NCI-H446 treated with DMSO at 0.1 percent for 48 hours (cell line): ENCODE measurements around the gene SYT1.

Source experiments
- DNase-seq: peaks from one replicate; lab custom pipeline; 2025; lab: John Stamatoyannopoulos, UW

Gene SYT1

DNA sequence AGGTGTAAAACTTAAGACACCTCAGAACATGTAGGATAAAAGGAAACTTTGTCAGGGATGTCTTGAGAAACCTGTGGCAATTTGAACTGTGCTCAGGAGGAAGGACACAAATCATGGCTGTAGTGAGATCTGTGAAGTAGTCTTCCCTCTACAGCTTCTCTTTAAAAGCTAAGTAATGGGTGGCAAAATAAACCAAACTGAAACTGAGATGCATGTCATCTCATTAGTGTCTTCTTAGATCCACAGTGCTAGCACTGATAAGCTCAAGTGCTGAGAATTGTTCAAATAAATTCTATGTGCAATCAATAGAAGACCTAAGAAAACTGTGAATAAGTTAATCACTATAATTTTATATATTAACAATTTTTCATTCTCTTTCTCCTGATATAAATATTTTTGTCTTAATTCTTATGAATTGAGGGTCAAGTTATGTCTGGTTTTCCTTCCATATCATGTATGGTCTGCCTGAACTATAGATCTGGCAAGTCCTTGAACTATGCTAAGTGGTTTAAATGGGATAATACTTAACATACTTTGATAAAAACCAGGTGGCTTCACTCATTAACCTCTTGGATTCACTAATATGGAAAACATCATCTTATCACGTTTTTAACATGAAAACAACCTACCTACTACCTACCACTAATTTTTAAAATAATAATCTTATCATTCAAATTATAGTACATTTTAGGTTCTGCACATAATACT lies 27.2 kb downstream of the SYT1 start:
- no peak for DNase-seq

DNA sequence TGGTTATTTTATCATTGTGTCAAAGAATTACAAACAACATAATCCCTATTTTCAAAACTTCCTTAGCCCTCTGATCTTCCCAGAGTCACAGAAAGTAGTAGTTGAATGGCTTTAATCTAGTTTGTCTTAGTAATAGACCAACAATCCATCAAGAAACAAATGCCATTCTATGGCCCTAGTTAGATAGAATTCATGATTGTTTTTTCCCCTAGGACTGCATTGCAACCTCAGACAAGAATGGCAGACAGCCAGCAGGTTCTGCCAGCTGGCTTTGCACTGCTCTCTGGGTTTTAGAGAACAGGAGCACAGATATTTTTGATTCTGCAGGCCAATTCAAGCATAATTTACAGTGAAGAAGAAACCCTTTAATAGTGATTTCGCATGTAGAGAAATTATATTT lies 33.8 kb downstream of the SYT1 start:
- DNase-seq: peak; percentile 90

DNA sequence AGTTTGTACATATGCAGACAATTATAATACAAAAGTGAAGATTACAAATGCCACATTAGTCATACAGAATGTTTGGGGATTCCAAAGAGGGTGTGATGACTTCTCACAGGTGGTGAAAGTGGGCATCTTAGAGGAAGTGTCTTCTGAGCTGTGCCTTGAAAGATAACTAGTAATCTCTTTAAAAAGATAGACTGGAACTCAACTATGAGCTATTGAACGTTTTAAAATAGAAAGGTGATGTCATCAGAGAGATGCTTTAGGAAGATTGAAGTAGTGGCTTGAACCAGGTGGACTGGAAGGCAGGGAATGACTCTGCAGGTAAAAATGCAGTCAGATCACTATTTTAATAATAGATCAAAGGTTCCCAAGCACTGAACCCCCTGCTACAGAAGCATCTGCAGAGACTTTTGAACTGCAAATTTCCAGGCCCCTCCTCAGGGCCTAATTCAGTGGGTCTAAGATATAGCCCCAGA lies 50.3 kb downstream of the SYT1 start:
- DNase-seq: no peak

DNA sequence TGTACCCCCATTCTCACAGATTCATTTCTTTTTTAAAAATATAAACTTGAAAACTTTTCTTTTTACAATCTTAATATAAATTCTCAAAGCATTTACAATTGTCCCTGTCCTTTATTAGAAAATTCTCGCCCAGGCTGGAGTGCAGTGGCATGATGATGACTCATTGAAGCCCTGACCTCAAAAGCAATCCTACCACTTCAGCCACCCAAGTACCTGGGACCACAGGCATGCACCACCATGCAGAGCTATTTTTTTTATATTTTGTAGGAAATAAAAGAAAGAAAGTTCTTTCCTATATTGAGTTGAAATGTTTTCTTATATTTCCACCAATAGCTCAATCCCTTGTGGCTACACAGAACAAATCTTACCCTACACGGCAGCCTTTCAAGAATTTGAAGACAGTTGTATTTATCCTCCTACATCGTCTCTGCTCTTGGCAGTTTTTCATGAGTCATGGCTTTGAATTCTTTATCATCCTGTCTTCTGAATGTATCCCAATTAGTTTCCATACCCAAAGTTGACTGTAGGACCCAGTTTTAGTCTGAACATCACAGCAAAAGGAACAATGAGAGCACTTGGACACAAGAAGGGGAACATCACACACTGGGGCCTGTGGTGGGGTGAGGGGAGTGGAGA lies 52.4 kb downstream of the SYT1 start:
- no peak for DNase-seq

DNA sequence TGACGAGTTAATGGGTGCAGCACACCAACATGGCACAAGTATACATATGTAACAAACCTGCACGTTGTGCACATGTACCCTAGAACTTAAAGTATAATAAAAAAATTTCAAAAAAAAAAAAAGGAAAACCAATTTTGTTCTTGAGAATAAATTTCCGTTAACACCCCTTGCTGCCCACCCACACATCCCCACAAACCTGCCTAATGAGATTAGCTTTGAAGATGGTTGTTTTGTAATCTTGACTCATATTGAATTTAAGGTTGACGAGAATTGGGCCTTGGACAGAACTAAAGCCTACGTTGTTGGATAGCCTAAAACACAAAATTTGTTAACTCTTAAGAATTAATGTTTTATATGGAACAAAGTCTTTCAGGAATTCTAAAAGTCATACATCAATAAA lies 52.9 kb downstream of the SYT1 start:
- DNase-seq: no peak

DNA sequence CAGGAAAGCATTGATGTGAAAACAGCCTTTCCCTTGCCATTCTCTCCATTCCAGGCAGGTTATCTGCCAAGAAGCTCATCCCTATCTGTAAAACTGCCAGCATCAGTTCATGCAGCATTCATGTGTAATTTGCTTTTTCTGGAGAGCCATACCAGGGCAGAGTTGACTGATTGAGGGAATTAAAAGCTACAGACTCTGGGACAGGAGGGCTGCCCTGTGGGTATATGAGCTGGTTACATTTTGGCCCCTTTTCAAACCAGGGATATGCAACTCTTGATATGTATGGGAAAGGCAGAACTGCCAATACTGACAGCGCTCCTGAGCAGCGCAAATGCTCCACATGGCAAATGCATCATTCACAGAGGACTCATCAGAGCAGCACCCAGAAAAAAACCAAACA lies 53.7 kb downstream of the SYT1 start:
- peak; percentile 98 for DNase-seq

DNA sequence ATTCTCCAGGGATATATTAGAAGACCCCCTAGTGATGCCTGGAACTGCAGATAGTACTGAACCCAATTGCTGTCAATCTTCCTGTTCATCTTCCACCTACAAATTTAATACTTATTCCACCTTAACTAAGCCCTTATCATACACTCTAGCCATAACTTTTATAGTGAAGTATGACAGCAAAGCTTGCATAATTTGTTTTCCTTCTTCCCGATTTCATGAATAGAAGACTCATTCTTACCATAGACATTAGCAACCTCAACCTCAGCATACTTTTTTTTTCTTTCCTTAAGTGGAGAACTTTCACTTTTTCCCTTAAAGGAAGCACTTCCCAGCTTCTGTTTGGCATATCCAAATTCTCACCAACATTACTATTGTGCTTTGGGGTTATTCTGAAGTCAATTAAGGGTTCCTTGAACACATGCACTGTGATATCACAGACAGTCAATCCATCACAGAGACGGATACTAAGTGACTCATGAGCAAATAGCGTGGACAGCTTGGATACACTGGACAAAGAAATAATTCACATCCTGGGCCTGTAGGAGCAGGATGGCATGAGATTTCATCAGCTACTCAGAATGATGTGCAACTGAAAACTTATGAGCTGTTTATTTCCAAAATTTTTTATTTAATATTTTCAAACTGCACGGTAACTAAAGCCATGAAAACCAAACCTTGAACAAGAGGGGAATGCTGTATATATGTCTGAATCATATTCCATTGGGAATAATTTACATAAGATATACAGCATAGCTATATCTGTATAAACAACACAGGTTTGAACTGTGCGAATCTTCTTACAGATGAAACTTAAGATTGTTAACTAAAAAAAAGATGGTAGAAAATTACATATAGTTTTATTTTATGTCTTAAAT lies 63.9 kb downstream of the SYT1 start:
- DNase-seq: peak; percentile 11

DNA sequence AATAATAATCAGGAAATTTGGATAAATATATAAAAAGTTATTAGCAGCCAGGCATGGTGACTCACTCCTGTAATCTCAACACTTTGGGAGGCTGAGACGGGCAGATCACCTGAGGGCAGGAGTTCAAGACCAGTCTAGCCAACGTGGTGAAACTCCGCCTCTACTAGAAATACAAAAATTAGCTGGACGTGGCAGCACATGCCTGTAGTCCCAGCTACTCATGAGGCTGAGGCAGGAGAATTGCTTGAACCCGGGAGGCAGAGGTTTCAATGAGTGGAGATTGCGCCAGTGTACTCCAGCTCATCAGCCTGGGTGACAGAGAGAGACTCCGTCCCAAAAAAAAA lies 64.5 kb downstream of the SYT1 start:
- no peak for DNase-seq

DNA sequence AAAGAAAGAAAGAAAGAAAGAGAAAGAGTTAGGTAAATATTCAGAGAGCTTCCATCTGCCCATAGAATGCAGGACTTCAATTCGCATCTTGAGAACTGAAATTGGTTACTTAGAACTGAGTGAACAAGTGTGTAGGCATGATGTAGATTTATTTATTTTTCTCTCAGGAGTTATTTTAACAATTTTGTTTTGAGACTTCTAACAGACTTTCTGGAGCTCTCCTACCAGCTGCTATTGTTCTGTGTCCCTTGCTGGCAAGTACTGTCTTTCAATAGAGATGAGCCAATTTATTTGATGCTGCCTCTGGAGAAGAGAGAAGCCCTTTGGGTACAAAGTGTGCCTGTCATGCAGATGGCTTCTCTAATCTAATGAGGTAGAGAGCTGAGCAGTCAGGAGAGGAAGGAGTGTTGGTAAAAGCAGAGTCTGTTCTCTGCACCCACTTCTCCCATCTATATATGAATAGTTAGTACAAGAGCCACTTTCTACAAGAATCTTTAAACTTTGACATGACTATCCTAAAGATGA lies 67.0 kb downstream of the SYT1 start:
- peak; percentile 23 for DNase-seq

DNA sequence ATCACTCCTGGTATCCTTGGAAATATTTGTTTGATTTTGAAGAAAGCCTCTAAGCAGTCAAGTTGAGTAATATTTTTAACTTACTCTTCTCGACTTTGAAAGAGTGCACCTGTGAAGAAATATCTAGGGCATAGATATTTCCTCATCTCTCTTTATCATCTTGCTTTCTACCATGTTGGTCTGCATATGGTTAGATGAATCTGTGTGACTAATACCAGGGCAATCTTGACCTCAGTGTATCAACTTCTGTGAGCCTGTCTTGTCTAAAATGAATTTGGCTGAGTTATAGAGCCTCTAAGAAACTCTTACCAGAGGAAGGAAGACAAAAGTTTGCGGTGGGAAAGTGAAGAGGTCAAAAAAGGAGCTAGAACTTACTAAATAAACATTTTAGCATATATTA lies 68.4 kb downstream of the SYT1 start:
- DNase-seq: no peak

DNA sequence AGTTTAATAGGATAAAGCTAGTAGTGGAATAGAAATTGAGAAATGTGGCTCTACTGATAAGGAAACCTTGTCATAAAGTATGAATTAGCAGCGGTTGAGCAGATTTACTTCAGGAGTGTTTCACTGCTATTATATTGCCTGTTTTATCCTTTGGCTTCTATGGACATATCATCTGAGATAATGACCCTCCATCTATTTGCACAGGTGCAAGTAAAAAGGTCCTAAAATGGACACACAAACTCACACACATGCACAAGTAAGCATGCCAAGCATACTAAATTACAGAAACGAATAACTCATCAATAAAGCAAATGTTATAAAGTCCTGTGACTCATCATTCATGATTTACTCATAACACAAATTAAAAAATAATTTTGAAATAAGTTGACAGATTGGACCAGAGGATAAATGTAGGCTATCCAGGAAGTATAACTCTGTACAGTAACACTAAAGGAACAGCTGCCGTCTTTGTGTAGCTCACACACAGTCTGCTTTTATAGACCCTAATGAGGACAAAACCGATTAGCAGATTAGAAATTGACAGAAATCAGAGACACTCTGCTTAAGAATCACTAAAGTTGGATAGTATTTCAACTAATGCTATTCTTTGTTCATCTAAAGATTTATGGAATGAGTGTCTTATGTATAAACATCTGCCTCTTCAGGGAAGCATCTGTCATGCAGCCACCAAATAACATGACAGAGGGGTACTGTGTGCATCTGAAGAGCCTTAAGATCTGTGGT lies 73.9 kb downstream of the SYT1 start:
- DNase-seq: peak; percentile 83

DNA sequence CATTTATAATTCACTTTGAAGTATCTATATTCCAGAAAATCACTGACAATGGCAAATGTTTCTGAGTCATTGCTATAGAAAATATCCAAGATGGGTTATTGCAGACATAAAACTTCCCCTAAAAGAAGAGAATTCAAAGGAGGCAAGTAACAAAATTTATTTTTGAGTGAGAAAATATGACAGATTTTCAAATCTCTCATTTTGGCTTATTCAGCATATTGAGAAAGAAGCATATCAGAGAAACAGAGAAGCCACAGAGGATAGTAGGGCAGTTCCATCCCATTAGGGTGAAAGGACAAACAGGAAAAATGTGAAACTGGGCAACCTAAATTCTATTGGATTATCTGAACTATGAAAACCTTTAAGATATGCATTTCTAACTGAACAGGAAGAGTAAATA lies 85.0 kb downstream of the SYT1 start:
- no peak for DNase-seq

DNA sequence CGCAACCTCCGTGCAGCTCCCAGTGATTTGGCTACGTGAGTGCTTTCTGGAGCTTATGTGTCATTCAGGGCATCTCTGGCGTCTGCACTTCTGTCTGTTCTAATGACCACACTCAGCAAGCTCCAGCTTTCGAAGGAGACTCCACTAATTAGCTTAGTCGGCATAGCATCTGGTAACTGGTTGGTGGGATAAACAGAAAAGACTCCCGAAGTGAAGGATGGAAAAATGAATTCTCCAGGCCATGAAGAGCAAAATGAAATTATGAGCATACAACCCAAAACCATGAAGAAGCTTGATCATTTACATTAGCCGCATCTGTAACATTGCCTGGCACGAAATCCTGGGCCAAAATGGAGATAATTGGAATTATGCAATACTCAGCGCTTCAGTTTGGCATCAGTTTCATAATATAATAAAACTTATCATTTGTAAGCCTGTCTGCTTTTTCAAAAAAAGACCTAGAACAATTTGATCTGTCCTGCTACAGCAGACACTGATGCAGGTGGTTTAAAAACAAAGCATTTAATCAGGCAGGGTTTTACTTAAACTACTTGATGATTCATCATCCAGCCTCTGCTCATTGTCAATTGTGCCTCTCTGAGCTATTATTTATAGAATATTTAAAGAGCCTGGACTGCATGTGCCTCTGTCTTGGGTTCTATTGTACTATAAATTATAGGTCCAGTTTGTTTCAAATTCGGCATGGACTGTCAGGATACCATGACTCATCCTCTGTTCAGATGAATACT lies 87.4 kb downstream of the SYT1 start:
- DNase-seq: peak; percentile 94

DNA sequence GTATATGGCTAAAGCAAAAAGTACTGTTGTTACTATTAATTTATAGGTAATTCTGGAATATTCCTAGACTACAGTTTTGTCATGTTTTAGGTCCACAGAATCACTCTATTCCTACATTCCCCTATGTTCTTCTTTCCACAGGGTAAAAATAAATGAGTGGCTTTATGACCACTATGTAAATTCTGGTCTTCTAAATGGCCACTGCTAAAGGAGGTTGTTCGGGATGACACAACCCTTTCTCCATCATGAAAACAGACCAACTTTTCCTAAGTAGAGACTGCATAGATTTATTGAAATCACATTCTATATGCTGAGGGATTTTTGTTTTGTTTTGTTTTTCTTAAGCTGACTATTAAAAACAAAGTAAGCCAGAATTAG lies 88.0 kb downstream of the SYT1 start:
- no peak for DNase-seq

DNA sequence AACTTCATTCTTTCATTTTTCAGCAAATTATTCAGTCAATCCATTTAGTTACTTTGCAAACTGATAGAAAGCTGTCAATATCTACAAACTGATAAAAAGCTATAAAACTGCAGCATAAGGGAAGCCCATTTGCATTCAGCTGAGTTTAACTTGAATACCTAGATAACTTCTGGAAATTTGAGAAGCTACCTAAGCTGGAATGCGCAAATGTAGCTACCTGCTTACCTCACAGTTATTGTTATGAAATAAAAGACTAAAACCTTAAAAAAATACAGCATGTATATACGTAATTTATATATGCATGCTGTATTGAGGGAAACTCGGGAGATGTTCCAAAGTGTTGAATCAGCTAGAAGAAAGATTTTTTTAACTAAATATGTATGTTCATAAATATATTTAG lies 94.4 kb downstream of the SYT1 start:
- no peak for DNase-seq

DNA sequence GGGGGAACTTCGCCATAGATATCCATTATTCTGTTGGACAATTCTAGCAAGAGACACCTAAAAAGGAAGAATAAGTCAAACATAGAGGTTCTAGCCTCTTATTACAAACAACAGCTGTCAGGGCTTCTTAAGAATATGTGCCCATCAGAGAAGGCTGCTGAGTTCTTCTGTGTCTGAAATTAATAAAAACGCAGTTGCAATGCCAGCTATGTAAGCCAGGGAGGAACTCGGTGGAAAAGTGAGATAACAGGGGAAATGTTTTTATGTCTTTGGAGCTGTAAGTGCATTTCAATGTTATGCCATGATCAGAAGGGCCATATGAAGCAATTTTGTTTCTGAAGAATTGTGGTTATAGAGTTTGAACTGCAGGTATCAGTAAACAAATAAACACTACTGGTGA lies 95.0 kb downstream of the SYT1 start:
- DNase-seq: no peak

DNA sequence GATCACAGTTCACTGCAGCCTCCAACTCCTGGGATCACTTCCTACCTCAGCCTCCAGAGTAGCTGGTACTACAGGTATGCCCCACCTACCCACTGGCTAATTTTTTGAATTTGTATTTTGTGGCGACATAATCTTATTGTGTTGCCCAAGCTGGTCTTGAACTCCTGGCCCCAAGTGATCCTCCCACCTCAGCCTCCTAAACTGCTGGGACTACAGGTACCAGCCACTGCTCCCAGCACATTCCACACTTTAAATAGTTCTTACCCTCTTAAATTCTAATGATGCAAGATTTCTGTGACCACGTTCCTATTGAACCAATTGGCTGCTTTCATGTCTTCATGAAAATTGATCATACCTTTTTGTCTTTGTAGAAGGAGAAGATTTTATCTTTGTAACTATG lies 96.6 kb downstream of the SYT1 start:
- no peak for DNase-seq

DNA sequence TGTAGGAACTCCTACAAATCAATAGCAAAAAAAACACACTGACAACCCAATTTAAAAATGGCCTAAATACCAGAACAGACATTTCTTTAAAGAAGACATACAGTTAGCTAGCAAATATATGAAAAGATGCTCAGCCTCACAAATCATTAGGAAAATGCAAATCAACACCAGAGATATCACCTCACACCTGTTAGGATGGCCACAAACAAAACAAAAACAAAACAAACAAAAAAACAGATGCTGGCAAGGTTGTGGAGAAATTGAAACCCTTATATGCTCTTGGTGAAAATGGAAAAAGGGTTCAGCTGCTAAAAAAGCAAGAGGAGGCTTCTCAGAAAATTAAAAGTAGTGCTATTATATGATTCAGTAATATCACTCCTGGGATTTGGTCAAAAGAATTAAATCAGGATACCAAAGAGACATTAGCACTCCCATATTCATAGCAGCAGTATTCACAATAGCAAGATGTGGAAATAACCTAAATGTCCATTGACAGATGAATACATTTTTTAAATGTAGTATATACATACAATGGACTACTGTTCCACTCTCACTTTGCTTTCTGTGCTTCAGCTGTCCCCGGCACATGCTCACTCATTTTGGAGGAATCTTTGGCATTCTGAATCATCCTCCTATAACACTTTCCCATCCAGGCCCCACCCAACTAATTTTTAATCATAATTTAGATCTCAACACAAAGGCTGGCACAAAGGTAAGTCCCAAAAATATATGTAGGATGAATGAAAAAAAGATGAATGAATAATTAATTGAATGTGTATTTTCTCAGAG lies 99.1 kb downstream of the SYT1 start:
- no peak for DNase-seq

DNA sequence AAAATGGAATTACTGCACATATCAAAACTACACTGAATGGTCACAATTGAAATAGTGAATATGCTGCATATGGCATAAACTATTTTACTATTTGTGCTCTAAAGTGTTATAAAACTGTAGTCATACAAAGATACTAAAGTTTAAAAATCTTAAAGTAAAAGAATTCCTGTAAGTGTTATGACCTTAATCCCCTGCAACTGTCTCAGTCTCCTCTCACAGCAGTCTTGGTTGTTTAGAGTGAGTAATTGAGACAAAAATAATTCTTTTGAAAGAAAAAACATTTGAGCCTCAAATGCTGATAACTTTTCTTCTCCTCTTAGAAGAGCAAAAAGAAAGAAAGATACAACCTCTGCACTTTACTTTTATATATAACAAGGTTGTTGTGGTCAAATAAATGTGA lies 99.9 kb downstream of the SYT1 start:
- DNase-seq: no peak

DNA sequence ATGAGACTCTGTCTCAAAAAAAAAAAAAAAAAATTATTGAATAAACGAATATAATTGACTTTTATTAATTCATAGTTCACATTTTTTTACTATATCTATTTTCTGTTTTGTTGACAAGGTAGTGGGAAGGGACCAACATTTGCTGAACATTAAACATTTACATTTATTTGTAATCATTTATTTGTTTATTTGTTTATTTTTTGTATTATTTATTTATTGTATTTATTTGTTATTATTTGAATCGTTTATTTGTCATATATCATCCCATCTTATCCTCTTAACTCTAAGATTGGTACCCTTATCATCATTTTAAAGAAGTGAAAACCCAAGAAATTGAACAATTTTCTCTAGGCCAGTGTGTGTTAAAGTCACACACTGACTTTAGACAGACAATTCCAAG lies 101.5 kb downstream of the SYT1 start:
- no peak for DNase-seq

DNA sequence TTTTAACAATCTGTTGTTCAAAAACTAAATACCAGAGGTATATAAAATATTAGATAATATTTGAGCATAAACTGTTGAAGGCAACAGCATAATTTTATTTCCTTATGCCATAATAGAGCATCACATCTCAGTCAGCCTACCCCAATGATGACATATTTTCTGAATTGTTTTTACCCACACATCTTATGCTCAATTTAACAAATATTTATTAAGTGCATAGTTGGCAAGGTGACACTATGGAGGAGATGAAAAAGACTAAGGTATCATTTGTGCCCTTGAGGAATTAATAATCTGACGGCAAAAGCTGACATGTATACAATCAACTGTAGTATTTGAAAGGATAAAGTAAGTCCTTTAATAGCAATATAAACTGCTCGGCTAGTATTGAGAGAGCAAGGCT lies 102.4 kb downstream of the SYT1 start:
- DNase-seq: no peak
